ENCODE data around the gene OARD1. TPM values are rescaled to one million over a fixed set of nuclear protein-coding genes. Genes with fewer than 3 reads are reported as not detected.
A peak's percentile ranks its signal among the peaks of the same experiment; 100 is the strongest.

Gene OARD1
- polyA plus RNA-seq, 1 of the 3 experiments (the other 2 are of a cell fraction): 5.6 TPM

GRCh38 chr6:41097467-41098090 lies 25.4 kb upstream of the OARD1 start (continued):
- TF ChIP-seq ZBTB33 (IDR thresholded peaks at IDR 0.05; ENCODE audit: borderline replicate concordance, low read depth) (no peak), RFX5 (IDR thresholded peaks at IDR 0.05; ENCODE audit: low read length) (no peak), TAF1 (IDR thresholded peaks at IDR 0.05; ENCODE audit: borderline replicate concordance, low read depth, low read length) (no peak), JUND (IDR thresholded peaks at IDR 0.05) (peak; percentile 37)

- peaks cover 16% of the 10 kb centered on the region for H3F3A ChIP-seq (replicated peaks; ENCODE audit: insufficient read depth)
- no peaks in the 10 kb centered on the region for H3K79me2 ChIP-seq (ENCODE audit: insufficient read depth)
- TF ChIP-seq TAF1 (IDR thresholded peaks at IDR 0.05; ENCODE audit: borderline replicate concordance, low read depth, low read length) (no peak), TEAD4 (IDR thresholded peaks at IDR 0.05; ENCODE audit: borderline replicate concordance, insufficient read depth) (no peak), RFX5 (IDR thresholded peaks at IDR 0.05; ENCODE audit: low read length) (no peak), RCOR1 (IDR thresholded peaks at IDR 0.05; ENCODE audit: low read length) (no peak), RAD21 (IDR thresholded peaks at IDR 0.05; ENCODE audit: low read length) (no peak), MEF2A (IDR thresholded peaks at IDR 0.05; ENCODE audit: borderline replicate concordance, low read depth) (no peak), MXI1 (IDR thresholded peaks at IDR 0.05; ENCODE audit: low read depth, low read length) (no peak), TCF12 (IDR thresholded peaks at IDR 0.05) (no peak), YY1 (IDR thresholded peaks at IDR 0.05; ENCODE audit: low read depth) (no peak), USF2 (IDR thresholded peaks at IDR 0.05; ENCODE audit: borderline replicate concordance, low read depth, low read length) (no peak), MAX (IDR thresholded peaks at IDR 0.05; ENCODE audit: low read depth) (no peak), SMC3 (IDR thresholded peaks at IDR 0.05; ENCODE audit: low read depth, low read length) (no peak), RXRA (IDR thresholded peaks at IDR 0.05; ENCODE audit: borderline replicate concordance, low read depth) (no peak), GABPA (IDR thresholded peaks at IDR 0.05; ENCODE audit: low read depth) (no peak), CHD2 (IDR thresholded peaks at IDR 0.05; ENCODE audit: low read length, partially characterized antibody) (no peak), FOXM1 (IDR thresholded peaks at IDR 0.05; ENCODE audit: low read depth) (no peak)
- TF ChIP-seq, protein P1, sequence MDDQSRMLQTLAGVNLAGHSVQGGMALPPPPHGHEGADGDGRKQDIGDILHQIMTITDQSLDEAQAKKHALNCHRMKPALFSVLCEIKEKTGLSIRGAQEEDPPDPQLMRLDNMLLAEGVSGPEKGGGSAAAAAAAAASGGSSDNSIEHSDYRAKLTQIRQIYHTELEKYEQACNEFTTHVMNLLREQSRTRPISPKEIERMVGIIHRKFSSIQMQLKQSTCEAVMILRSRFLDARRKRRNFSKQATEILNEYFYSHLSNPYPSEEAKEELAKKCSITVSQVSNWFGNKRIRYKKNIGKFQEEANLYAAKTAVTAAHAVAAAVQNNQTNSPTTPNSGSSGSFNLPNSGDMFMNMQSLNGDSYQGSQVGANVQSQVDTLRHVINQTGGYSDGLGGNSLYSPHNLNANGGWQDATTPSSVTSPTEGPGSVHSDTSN (IDR thresholded peaks at IDR 0.05): no peak
- no peak for DNase-seq
- ChIA-PET CTCF (interaction anchor here (1.2 to 2.9 kb wide), 4 partner anchors 15 to 212 kb away, joined by 3 to 10 read pairs (median 6); no protein-coding TSS in a partner anchor), POLR2A (no interaction called here)
- H3K27ac ChIP-seq (ENCODE audit: low read depth in 2 of 2, low read length in 1 of 2): no peak overlapping the region
- no peaks in the 10 kb centered on the region for H3K27me3 ChIP-seq (ENCODE audit: insufficient read depth)
- peaks cover 10 to 19% of the 10 kb centered on the region in 2 experiments for H3K4me1 ChIP-seq (ENCODE audit: control insufficient read depth in 1 of 2, insufficient read depth in 2 of 2, low read depth in 1 of 2, low read length in 1 of 2)
- no peak overlapping the region for H3K4me2 ChIP-seq
- H3K9ac ChIP-seq: no peak overlapping the region
- H3K36me3 ChIP-seq (replicated peaks in 1 of 2; ENCODE audit: control insufficient read depth in 1 of 2, insufficient read depth in 2 of 2, low read length in 1 of 2): peaks cover 89 to 91% of the 10 kb centered on the region in 2 experiments
- no peak overlapping the region for H2AFZ ChIP-seq (ENCODE audit: low read depth)
- no peak overlapping the region for H3K4me3 ChIP-seq (ENCODE audit: low read depth in 2 of 2, low read length in 1 of 2)
- no peaks in the 10 kb centered on the region for H3K9me2 ChIP-seq
- H4K20me1 ChIP-seq (ENCODE audit: insufficient read depth): 0 out of 2 replicates have a peak, but pooled peaks cover under 1% of the 10 kb centered on the region
- H3K9me3 ChIP-seq: no peaks in the 10 kb centered on the region
- WGBS (ENCODE audit: low lambda C conversion rate): 91% methylated on average over 6 of the region's 6 CpGs
Observed at GRCh38 chr6:41093729-41094128, 21.6 kb upstream of the OARD1 start.
